ENCODE results near the gene MDM2.
A peak's percentile ranks its signal among the peaks of the same experiment; 100 is the strongest.
"Not testable (repeated sequence)": the region's sequence is repeated elsewhere in the genome, so short reads cannot be mapped to it uniquely, and the experiment has no call there.

The MDM2 gene

DNA sequence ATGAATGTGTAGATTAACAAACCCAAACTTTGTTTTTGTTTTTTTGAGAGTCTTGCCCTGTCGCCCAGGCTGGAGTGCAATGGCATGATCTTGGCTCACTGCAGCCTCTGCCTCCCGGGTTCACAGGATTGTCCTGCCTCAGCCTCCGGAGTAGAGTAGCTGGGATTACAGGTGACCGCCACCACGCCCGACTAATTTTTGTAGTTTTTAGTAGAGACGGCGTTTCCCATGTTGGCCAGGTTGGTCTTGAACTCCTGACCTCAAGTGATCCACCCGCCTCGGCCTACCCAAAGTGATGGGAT, 752 bp upstream of the MDM2 start:
- not testable (repeated sequence) for DNase-seq

DNA sequence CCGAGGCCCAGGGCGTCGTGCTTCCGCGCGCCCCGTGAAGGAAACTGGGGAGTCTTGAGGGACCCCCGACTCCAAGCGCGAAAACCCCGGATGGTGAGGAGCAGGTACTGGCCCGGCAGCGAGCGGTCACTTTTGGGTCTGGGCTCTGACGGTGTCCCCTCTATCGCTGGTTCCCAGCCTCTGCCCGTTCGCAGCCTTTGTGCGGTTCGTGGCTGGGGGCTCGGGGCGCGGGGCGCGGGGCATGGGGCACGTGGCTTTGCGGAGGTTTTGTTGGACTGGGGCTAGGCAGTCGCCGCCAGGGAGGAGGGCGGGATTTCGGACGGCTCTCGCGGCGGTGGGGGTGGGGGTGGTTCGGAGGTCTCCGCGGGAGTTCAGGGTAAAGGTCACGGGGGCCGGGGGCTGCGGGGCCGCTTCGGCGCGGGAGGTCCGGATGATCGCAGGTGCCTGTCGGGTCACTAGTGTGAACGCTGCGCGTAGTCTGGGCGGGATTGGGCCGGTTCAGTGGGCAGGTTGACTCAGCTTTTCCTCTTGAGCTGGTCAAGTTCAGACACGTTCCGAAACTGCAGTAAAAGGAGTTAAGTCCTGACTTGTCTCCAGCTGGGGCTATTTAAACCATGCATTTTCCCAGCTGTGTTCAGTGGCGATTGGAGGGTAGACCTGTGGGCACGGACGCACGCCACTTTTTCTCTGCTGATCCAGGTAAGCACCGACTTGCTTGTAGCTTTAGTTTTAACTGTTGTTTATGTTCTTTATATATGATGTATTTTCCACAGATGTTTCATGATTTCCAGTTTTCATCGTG, 612 bp downstream of the MDM2 start:
- peak; percentile 89 for DNase-seq

DNA sequence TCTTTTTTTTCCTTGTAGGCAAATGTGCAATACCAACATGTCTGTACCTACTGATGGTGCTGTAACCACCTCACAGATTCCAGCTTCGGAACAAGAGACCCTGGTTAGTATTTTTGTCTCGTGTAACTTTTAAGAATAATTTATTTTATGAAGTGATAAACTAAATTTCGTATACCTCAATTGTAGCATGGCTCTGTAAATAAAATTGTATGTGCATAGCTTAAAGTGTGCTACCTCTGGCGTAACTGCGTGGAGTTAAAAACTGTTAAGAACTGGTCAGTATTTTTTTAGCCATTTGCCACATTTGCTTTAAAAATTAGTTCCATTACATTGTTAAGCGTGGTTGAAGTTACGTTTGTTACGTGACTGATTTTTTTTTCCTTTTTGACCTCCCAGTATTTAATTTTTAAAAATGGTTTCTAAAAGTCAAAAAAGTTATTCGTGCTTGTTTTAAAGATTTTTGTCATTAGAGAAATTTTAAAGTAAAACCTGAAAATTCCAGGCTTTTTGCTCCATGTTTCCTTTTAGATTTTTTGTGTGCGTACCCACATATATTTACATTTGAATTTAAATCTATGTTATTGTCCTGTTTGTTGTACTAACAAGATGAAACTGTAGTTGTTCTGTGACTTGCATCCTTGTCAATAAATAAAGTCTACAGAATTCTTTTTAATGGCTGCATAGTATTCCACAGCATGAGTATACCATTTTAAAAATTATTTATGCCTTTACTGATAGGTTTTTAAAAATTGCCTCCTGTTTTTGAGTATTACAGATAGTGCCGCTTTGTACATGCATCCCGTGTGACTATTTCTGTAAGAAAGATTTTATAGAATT, 1.4 kb downstream of the MDM2 start:
- DNase-seq, result no peak

DNA sequence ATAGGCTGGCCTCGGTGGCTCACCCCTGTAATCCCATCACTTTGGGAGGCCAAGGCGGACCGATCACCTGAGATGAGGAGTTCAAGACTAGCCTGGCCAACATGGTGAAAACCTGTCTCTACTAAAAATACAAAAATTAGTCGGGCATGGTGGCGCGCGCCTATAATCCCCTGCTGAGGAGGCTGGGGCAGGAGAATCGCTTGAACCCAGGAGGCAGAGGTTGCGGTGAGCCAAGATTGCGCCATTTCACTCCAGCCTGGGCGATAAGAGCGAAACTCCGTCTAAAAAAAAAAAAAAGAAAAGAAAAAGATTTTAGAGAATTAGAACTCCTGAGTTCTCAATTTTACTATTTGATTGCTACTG, 2.0 kb downstream of the MDM2 start:
- not testable (repeated sequence) for DNase-seq

DNA sequence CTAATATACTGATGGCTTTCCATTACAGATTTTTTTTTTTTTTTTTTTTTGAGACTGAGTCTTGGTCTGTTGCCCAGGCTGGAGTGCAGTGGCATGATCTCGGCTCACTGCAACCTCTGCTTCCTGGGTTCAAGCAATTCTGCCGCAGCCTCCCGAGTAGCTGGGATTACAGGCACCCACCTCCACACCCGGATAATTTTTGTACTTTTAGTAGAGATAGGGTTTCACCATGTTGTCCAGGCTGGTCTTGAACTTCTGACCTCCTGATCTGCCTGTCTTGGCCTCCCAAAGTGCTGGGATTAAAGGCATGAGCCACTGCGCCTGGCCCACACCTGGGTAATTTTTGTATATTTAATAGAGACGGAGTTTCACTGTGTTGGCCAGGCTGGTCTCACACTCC, 3.6 kb downstream of the MDM2 start:
- not testable (repeated sequence) for DNase-seq

DNA sequence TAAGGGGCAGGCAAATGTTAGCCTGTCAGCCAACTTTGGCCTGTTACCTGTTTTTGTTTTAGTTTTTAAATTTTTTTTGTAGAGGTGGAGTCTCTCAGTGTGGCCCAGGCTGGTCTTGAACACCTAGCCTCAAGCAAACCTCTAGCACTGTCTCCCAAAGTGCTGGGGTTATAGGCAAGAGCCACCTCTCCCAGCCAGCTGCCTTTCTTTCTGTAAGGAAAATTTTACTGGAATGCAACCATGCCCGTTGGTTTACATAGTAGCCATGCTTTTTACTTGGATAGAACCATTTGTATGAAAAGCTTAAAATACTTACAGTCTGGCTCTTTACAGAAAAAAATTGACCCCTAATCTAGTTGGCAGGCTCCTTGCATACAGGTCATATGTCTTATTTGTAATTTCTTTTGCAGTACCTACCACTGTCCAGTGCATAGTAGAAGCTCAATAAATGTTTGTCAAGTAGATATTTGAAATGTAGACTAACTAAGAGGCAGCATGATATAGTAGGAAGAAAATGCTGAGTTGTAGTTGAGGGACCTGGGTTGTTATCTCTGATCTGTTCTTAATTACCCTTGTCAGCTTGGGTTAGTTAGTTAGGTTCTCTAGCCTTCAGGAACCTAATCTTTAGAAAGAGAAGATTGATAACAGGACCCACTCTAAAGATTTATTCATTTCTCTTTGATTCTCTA, 4.7 kb downstream of the MDM2 start:
- no peak for DNase-seq

DNA sequence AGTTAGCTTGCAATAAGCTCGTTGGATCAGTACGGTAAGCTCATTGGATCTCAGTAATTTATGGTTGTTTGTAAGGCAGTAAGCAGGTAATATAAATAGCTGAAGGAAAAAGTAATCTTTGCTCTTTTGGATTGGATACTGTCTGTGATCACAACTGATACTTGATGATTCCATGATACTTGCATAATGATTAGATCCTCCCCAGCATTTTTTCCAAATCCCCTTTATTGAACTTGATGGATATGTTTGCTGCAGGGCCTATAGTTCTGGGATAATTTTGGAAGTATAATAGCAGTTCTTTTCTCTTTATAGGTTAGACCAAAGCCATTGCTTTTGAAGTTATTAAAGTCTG, 5.2 kb downstream of the MDM2 start:
- no peak for DNase-seq

DNA sequence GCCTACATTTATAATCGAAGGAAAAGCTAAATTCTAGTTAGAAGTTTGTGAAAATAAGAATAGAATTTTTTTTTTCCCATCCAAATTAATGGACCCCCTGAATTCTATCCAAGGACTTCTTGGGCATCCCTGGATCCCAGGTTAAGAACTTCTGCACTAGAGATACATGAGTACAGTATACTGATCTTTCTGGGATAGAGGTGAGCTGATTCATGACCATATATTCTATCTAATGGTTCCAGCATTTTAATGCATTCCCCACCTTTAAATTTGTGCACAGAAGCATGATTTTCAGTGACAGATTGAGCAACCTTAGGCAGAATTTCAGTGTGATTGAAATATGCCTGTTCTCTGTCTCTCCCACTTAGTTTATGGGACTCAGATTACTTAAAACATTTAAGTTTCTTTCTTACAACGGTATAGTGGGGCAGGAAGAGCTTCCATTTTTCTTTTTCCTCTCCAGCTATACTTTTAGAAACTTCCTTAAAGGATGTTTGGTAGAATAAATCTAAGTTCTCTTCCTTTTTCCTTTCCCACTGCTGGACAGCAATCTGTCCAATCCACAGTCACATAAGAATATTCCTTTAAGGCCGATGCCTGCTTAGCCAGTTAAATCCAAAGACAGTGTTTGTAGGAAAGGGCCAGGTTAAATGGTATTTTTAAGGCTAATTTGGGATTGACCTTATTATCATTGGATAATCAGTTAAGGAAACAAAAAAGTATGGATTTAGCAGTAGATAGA, 6.7 kb downstream of the MDM2 start:
- no peak for DNase-seq

DNA sequence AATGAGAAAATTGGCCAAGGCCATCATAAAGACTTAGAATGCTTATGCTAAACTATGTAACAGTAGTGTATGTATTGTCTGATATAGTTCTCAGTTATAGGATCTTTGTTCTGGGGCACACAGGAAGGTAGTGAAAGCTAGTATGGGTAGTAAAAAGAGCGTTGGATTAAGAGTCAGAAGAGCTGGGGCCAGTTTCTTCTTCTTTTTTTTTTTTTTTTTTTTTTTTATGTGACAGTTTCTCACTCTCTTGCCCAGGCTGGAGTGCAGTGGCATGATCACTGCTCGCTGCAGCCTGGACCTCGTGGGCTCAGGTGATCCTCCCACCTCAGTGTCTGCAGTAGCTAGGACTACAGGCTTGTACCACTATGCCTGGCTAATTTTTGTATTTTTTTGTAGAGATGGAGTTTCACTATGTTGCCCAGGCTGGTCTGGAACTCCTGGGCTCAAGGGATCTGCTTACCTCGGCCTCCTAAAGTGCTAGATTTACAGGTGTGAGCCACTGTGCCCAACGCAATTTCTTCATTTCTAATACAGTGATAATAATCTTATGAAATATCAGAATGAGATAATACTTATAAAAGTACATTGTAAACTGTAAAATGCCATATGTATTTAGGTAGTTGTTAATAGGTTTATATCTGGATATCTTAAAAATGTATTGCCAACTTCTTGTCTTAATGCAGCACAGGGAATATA, 7.4 kb downstream of the MDM2 start:
- DNase-seq, result no peak

DNA sequence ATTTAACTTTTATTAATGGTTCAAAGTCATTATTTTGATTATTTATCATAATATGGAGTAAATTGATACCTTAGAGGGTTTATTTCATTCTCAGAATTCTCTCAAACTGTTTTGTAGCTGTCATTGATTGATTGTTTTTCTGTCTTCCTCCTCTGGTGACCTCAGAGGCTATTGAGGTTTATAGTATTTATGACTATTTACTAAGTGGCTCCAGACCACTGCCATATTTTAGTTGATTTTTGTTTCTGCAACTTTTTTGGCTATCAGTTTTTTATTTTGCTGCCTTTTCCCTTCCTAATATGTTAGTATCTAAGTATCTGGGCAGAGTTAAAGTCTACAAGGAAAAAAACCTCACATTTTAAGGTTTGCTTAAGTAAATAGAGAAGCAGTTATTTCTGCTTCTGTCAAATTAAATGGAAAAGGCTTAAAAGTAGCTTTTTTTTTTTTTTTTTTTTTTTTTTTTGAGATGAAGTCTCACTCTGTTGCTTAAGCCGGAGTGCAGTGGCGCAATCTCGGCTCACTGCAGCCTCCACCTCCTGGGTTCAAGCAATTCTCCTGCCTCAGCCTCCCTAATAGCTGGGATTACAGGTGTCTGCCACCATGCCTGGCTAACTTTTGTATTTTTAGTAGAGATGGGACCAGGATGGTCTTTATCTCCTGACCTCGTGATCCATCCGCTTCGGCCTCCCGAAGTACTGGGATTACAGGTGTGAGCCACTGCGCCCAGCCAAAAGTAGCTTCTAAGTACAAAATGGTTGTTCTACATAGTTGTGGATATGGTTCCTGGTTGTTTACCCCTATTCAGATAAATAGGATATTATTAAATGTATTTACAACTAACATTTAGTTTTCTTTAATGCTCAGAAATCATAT, 8.2 kb downstream of the MDM2 start:
- DNase-seq, result no peak

DNA sequence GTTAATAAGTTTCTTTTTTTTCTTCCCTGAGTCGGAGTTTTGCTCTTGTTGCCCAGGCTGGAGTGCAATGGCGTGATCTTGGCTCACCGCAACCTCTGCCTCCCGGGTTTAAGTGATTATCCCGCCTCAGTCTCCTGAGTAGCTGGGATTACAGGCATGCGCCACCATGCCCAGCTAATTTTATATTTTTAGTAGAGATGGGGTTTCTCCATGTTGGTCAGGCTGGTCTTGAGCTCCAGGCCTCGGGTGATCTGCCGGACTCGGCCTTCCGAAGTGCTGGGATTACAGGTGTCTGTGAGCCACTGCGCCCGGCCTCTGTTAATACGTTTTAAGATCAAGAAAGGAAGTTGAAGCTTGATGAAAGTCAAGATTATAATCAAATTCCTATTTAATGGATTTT, 11.5 kb downstream of the MDM2 start:
- DNase-seq, result not testable (repeated sequence)

DNA sequence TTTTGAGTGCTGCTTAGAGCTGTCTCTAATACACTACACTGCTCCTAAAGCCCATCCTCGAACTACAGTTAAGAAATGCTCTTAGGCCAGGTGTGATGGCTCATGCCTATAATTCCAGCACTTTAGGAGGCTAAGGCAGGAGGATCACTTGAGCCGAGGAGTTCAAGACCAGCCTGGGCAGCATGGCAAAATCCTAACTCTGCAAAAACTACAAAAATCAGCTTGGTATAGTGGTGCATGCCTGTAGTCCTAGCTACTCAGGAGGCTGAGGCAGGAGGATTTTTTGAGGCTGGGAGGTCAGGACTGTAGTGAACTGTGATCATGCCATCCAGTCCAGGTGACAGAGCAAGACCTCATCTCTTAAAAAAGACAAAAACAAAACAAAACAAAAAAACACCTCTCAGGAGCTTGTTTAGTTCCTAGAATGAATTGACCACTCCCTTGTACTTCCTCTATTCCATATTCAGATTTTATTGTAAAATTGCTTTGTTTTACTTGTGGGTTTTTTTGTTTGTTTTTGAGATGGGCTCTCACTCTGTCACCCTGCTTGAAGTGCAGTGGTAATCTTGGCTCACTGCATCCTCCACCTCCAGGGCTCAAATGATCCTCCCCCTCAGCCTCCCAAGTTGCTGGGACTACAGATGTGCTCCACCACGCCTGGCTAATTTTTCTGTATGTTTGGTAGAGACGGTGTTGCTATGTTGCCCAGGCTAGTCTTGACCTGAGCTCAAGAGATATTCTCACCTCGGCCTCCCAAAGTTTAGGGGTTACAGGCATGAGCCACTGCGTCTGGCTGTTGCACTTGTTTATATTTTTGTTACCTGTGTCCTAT, 13.6 kb downstream of the MDM2 start:
- DNase-seq, result no peak

DNA sequence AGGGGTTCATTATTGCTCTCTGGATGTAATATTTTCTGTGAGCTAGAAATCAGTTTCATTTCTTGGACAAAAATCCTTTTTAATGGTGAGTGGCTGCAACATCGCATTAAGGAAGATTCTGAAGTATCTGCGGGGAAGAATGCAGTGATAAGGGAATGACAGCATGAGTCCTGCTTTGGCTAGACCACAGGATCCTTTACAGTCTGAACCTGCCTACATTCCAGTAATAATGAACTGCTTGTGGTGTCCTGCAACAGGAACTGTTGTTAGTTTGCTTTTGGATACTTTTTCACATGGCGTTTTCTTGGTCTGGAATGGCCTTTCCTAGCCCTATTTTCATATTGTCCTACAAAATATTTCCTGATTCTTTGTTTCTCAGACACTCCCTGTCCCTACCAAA, 15.7 kb downstream of the MDM2 start:
- DNase-seq, result no peak

DNA sequence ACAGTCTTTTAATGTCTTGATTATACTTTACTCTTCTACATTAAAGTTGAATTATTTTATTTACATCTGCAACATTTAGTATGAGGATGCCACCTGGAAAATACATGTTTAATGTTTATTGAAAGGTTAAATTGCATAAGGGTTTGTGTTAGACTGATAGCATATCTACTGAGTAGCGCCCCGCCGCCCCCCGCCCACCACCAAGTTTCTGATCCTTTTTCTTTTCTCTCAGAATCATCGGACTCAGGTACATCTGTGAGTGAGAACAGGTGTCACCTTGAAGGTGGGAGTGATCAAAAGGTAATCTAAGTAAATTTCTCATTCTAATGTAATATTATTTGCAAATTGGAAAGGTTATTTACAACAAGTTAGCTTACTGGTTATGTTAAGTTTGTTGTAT, 16.2 kb downstream of the MDM2 start:
- no peak for DNase-seq

DNA sequence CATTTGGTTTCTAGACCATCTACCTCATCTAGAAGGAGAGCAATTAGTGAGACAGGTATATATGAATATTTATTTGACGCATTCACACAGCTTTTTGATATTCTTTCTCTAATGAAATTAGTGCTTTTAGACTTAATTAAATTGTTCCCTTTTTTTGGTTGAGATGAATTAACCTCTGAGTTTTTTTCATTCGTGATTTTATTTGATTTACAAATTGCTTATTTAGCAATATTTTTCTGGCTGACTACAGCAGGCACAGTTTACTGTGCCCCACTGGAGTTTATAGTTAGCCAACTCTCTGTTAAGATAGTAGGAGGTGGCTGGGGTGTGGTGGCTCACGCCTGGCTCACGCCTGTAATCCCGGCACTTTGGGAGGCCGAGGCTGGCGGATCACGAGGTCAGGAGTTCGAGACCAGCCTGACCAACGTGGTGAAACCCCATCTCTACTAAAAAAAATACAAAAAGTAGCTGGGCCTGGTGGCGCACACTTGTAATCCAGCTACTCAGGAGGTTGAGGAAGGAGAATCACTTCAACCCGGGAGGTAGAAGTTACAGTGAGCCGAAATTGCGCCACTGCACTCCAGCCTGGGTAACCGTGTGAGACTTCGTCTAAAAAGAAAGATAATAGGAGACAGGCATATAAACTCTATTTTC, 16.7 kb downstream of the MDM2 start:
- DNase-seq, result no peak

DNA sequence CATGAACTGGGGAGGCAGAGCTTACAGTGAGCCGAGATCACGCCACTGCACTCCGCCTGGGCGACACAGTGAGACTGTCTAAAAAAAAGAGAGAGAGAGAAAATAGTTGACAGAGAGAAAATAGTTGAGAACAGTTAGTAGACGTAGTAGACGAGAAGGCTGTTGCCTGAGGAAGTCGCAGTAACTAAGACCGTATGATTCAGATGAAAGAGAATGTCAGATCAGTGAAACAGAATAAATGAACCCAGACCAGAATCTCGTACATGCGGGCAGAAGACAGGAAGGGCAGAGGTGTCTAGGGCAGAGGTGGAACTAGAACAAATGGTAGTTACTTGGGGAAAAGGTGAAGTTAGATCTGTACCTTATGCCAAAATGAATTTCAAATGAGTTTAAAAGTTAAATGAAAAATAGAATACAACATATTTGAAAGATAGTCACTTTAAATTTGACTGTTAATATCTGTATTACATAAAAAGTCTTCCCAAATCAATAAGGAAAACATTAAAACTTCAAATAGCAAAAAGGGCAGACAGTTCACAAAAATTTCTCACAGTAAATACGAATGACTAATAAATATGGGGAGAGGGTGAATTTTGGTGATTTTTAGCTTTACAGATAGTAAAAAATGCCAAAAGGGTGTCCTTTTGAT, 17.7 kb downstream of the MDM2 start:
- DNase-seq, result no peak

DNA sequence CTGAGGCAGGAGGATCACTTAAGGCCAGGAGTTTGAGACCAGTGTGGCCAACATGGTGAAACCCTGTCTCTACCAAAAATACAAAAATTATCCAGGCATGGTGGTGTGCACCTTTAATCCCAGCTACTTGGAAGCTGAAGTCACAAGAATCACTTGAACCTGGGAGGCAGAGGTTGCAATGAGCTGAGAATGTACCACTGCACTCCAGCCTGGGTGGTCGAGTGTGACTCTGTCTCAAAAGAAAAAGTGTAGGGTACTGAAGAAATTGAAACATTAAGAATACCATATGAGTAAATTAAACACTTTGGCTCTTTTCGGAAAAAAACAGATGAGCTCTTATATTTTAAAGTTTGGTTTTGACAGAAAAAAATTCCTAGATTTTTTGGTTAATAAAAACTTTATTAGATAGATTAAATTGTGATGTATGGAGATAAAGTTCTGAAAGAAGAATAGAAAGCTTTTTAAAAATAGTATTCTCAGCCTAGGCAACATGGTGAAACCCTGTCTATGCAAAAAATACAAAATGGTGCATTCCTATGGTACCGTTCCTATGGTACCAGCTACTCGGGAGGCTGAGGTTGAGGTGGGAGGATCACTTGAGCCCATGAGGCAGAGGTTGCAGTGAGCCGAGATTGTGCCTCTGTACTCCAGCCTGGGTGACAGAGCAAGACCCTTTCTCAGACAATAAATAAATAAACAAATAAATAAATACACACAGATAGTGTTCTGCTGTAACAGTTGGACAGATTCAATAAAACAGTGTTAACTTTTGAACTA, 20.1 kb downstream of the MDM2 start:
- no peak for DNase-seq

DNA sequence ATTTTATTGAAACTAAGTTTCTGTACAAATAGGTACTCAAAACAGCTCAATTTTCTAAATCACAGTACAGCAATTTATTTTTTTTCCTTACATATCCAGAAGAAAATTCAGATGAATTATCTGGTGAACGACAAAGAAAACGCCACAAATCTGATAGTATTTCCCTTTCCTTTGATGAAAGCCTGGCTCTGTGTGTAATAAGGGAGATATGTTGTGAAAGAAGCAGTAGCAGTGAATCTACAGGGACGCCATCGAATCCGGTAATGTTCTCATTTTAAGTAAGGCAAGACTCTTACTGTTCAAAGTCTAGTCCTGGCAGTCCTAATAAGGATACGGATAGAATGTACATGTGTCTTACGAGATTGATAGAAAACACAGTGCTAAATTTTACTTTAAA, 20.7 kb downstream of the MDM2 start:
- DNase-seq, result no peak

DNA sequence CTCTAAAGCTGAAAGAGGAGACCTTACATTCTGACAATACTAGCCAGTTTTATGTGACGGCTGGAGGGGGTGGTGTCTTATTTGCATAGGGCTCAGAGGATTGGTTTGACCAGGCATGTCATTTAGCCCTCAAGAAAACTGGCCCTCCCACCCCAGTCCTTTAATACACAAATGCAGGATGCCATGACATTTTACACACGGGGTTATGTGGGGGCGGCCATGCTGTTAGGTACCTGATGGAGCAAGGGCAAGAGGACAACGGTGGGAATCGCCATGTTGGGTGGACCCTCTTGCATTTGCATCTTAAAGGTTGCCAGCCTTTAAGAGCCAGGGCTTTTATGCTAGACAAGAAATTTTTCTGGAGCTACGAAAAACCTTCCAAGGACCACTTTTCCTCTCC, 23.3 kb downstream of the MDM2 start:
- no peak for DNase-seq
